ENCODE data around the gene XPO4.

GRCh38 chr13:20873348-20873747 is 29.2 kb downstream of the XPO4 start:
- TF ChIP-seq EP300 (IDR thresholded peaks at IDR 0.05; ENCODE audit: borderline replicate concordance) (no peak), MAX (IDR thresholded peaks at IDR 0.05) (no peak)

All from Ishikawa (cell line).